NCI-H526 (cell line): ENCODE measurements around the gene ATE1.
"Not testable (repeated sequence)": the region's sequence is repeated elsewhere in the genome, so short reads cannot be mapped to it uniquely, and the experiment has no call there.

Experiments
- DNase-seq, 2 experiments: peaks; one replicate each; lab custom pipeline; 2025; lab: John Stamatoyannopoulos, UW

The ATE1 gene

DNA sequence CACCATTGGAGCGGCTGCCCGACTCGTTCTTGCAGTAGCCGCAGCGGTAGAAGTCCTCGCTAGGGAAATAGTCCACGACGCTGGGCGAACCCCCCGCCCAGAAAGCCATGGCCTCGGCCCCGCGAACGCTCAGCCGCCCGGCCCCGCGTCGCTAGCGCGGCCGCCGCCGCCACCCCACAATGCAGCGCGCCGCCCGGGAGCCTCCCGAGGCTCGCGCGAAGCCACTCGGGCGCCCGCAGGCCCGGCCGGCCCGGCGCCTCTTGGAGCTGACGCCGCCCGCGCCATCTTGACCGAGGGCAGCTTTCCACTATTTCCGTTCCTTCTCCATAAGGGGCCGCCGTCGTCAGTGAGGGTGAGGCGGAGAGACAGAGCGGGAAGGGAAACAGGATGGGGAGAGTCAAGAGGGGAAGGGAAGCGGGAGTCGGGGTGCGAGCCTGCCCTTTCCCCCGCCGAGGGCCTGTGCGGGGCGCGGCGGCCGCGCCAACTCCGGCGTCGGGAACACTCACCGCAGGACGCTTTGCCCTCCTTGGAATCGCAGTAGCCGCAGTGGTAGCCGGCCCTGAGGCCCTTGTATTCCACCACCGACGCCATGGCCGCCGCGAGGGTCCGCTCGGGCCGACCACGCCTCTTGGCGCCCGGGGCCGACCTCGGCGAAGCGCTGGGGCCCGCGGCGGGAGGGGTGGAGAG is at the start of gene ATE1:
Gene ATE1, minus strand, starts transcription at position 191 of the 687 bp plus-strand sequence. Its CDS starts 82 bp downstream, at position 109.
- peak; percentile 64 to 92 for DNase-seq

DNA sequence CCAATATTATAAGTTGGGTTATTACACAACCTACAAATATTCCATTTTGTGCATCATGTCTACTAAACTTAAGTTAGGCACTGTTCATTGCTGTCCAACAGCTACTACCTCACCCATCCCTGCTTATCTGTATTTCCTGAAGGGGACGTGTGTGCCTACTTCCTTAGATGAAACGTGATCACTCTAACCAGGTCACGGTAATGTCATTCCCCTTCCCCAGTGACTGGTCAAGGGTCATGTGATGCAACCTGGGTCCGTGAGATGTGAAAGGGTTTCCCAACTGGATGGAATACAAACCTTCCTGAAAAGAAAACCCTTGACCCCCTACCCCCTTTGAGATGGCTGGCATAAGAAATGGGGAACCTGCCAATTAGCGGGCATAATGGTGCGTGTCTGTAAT is 48.8 kb upstream of the ATE1 start:
- no peak for DNase-seq

DNA sequence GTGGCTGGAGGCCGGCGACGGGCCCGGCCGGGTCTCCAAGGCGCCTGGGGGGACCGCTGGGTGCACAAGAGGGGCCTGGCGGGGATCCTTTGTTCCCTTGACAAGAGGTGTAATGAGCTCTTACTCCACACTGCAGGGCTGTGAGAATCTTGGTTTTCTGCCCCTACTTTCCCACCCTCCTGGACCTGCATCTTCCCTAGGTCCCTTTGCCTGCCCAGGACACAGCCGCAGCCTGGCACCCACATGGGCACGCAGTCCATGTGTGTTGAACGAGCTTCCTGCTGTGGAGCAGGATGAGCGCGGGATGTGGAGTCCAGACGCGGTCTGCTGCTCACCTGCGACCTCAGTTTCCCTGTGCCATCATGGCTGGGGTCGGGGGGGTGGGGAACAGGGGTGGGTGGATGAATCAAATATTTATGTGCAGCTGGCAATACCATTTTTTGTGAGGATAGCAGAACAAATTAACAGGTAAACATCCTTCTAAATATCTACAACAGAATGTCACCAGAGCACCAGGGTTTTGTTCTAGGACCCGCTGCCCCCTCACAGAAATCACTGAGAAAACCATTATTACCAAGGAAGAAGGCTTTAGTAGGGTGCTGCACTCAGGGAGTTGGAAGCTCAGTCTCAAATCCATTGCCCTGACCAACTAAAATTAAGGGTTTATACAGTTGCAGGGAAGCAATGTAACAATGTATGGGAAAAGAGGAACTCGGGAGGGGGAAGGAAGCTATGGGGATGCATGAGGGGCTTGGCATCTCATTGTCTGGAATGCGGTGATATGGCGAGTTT is 47.7 kb upstream of the ATE1 start:
- DNase-seq: no peak

DNA sequence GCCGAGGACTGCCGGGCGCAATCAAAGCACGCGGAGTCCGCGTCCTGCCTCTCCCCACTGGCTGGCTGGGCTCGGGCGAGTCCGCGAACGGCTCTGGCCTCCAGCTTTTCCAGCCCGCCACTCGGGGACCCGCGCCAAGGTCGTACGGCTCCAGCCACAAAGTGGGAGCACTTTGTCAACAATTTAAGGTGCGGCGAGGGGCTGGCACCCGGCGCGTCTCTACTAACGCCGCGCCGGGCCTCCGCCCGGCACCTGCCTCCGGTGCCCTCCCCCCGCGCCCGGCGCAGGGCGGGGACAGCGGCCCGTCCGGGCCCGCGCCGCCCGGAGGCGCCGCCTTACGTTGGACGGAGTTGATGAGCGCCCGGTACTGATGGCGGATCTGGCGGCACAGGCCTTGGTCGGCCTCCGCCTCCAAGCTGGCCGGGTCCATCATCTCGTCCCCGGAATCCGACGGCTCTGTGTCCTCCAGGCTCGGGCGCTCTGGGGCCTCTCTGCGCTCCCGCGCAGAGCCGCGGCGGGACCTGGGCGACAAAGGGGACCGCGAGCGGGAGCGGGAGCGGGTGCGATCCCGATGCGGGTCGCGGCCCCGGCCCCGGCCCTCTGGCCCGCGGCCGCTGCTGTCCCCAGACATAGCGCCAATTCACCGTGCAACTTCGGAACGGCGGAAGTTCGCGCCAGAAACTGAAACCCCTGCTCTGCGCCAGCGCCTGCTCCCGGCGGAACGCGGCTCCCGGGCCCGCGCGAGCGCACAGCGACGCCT is 46.9 kb upstream of the ATE1 start, which contains the start of gene NSMCE4A:
Gene NSMCE4A, minus strand, starts transcription at position 683 of the 760 bp plus-strand sequence. Its CDS starts 52 bp downstream, at position 631.
- peak; percentile 13 to 85 for DNase-seq

DNA sequence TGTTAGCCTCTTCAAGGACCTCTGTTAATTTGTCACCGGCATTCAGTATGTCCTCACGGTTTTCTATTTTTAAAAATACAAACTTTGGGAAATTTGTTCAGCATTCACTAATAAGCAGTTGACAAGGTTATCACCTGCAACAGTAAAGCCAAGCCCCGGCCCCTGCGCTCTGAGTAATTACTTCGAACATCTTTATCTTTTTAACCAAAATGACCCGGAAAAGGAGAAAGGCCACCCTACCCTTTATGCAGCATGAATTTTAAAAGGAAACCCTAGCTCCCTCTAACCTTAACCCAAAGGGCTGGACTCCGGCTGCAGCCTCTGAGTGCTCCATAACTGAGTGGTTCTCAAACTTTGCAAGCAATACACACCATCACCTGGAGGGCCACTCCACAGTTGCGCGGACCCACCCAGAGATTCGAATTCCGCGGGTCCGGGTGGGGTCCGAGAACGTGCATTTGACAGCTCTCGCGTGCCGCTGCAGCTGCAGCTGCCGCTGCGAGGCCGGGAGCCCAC is 46.2 kb upstream of the ATE1 start:
- peak in 1 of 2 experiments; percentile 39 for DNase-seq

DNA sequence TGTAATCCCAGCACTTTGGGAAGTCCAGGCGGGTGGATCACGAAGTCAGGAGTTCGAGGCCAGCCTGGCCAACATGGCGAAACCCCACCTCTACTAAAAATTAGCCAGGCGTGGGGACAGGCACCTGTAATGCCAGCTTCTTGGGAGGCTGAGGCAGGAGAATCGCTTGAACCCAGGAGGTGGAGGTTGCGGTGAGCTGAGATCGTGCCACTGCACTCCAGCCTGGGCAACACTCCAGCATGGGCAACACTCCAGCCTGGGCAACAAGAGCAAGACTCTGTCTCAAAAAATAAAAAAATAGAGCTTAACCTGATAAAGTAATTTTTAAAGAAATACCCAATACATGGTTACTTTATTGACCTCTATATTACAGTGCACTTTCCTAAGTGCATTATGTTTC is 41.3 kb upstream of the ATE1 start:
- not testable (repeated sequence) for DNase-seq

DNA sequence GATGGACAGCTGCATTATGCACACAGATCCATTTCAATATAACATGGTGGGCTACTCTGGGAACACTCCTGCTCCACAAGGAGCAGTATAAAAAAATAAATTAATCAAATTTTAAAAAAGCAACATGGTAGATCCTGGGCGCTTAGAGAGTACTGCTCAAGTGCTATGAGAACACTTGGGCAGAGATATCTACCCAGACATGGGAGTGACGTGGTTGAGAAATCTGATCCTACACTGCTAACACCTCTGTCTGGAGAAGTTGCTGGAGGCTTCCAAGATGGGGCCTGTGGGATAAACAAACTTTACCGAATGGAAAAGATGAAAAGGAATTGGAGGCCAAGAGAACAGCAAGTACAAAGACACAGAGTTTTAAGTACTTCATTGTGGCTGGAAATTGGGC is 38.2 kb upstream of the ATE1 start:
- DNase-seq: no peak

DNA sequence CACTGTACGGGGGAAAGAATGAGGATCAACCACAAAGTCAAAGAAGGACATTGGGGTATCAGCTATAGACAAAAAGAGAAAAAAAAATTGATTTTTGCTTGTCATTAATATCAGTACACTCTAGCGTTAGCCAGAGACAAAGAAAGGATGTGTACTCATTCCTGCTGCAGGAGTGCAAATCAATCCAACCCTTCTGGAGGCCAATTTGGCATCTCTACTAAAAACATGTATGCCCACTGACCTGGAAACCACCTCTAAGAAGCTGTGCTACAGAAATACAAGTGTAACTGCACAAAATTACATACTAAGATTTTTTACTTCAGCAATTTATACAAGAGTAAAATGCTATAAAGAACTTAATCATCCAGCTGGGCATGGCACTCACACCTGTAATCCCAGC is 33.6 kb upstream of the ATE1 start:
- DNase-seq: no peak

DNA sequence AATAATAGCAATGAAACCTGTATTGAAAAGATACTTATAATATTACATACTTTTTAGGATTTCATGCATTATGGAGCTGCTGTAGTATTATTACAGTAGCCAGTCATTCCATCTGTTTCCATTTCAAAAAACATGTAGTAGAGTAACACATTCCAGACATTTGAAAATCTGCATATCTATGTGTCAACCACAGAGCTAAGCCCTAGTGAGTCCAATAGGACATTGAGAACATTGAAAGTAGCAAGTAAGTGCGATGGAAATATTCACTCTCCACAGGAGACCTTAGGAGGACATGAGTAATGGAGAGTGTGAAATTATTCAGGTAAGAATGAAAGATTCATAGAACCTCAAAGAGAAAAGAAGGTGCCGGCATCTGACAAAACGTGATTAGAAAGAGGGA is 31.8 kb upstream of the ATE1 start:
- DNase-seq: no peak

DNA sequence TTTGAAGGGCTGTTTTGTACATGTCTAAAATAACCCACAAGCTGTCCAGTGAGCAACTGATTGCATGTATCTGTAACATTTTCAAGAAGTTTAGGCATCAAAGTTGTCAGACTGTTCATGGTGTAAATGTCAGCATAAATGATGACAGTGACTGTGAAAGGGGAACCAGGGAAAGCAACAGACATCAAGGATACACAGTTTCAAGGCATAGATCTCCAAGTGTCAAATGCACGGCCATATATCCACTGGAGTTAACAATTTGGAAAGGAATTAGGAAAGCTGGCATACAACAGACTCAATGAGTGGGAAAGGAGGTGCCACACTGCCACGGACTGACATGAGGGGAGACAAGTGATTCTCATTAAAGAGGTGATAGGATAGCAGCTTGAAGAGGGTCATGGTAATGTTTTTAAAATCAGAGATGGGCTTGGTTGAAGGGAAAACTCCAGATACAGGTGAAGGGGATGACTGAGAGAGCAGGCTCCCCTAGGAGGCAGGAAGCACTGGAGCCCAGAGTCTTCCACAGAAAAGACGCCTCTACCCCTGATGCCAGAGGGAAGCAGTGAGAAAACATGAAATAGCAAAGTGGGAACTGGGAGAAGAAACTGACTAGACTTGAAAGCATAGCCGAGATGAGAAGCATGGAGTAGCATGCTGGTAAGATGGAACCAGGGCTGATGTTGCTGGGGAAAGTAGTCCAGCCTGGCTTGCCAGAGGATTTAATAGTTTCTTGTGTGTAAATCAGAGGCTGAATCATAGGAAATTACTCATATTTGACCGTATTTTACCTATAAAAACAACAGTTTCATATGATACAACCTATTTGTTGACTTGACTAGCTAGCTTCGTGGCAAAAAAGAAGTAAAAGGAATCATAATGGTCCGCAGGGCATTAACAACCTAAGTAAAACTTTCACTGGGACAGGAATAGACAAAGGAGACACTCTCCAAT is 28.6 kb upstream of the ATE1 start:
- DNase-seq: no peak

DNA sequence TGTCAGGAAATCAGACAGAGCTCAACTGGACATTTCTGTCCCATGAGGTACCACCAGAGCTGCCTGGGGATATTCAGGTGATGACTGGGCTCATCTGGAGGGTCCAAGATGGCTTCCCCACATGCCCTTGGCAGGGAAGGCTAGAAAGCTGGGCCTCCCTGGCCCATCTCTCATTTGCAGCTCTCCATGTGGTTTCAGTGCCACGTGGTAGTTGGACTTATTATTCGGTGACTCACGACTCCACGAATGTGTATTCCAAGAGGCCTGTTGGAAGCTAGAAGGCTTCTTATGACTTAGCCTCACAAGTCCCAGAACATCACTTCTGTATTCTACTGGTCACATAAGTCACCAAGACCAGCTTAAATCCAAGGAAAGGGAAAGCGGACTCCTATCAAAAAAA is 24.4 kb upstream of the ATE1 start:
- no peak for DNase-seq

DNA sequence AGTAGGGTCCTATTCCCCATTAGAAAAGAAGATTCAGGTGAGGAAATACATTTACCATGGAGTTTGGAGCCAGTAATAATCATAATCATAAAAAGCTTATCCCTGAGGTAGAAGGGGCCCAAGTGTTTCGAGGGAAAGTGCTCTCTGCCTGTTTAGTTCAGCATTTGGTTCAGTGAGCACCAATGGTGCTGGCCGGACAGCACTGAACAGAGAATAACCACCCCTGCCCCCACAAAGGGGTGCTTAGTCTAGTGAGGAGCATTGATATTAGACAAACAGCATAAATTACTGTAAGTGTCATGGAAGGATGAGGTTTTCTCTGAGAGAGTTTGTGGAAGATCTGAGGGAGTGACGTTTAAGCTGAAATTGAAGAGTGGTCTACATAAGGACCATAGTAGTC is 21.6 kb upstream of the ATE1 start:
- no peak for DNase-seq

DNA sequence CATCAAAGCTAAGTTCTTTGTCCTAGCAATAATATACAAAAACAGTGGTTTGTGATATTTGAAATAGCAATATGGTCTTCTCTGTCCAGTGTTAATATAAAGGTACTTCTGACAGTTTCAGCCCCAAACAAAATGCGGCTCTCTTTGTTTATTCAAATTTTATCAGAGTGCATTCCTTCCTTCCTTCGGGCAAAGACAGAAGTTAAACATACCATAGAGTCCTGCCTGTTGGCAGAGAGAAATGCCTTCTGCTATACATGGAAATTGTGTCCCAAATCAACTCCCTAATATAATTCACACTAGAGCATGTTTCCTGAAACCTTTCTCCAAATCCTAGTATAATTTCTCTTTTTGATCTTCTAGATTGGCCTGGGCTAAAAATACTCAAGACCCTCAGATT is 21.2 kb upstream of the ATE1 start:
- DNase-seq: peak in 1 of 2 experiments; percentile 47

DNA sequence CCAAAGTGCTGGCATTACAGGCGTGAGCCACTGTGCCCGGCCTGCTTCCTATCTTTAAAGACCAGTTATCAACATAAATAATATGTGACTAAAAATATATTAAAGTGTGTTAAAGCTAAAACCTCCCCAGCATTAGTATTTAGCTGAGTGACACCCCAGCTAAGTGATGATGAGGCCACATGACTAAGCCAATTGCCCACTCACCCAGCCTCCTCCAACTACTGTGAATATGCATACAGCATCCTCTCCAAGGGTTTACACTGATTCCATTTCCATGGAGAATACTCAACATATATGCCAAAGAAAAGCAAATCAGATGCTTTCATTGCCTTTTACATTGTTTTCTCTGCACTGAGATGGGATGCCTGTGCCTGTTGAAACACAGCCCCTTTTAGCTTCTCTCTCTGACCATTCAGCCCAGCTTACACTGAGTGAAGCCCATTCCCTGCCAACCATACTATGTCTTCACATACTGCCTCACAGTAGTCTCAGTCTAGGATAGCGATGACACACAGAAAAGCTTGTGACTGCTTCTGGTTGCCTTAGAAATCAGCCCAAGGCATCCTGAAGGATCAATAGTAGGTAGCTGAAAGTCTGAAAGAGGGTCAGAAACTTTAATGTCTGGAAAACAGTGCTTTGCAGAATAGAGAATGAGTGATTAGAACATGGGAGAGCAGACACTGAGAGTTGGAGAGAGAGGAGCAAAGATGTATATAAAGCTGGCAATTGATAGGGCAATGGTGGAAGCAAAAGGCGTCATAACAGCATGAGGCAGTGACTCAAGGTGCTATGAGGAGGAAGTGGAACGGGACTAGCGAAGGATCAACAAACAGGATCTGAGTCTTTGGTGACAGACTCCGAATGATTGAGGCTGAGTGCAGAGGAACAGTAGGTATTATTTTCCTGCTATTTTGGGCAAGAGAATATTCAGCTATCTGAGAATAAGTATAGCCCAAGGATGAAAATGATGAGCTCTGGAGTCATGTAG is 19.8 kb upstream of the ATE1 start:
- DNase-seq: no peak

DNA sequence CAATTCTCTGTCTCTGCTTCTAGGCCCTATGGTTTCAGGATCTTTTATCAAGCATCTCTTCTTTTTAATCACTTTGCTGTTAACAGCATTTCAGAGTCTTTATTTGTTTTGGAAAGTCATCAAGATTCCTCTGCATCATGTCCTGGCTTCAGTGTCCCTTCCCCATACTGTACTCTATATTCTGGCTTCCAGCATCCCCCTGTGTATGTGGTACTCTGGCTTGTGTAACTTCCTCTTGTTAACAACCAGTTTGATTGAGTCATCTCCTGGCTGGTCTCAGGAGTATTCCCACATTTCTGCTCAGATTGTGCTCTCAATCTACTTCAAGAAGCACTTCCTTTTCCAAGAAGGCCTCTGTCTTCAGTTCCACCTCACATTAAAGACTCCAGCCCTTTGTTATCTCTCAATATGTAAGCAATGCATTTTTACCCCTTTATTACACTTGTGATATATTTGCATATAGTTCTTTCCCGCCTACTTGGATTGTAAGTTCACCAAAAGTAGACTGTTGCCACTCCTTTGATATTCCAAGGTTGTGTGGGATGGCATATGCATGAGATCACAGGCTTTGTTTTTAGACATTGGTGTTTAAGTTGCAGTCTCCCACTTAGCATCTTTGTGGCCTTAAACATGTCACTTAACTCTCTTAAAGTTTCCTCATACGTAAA is 15.1 kb upstream of the ATE1 start:
- DNase-seq: no peak

DNA sequence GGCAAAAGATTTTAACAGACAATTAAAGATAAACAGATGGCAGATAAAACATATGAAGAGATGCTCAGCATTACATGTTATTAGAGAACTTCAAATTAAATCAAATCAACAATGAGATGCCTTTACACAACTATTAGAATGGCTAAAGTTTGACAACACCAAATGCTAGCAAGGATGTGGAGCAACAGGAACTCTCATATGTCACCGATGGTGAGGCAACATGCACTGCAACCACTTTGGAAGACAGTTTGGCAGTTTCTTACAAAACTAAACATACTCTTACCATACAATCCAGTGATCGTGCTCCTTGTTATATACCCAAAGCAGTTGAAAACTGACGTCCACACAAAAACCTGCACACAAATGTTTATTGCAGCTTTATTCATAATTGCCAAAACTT is 13.7 kb upstream of the ATE1 start:
- DNase-seq: no peak

DNA sequence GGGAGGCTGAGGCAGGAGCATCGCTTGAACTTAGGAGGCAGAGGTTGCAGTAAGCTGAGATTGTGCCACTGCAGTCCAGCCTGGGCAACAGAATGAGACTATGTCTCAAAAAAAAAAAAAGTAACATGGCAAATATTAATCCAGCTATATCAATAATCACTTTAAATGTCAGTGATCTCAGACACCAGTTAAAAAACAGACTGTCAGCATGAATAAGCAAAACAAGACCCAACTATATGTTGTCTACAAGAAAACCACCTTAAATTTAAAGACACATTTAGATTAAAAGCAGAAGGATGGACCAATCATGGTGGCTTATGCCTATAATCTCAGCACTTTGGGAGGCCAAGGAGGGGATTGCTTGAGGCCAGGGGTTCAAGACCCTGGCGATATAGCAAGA is 8.5 kb upstream of the ATE1 start:
- no peak for DNase-seq

DNA sequence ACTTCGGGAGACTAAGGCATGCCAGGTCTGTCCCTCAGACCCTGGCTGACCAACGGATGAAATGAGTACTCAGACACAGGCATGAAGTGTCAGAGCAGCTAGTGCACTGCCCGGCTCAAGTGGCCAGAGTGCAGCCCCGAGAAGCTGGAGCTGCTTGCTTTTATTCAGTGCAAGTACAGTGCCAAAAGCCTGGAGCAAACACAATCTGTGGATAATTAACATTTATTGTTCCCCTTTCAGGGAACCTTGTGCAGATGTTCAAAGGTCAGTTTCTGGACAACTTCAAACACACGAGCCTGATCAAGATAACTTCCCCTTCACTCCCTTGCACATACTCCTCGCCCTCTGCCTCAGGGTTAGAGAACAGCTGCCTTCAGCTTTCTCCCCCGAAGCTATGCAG is 7.9 kb upstream of the ATE1 start:
- DNase-seq: no peak

DNA sequence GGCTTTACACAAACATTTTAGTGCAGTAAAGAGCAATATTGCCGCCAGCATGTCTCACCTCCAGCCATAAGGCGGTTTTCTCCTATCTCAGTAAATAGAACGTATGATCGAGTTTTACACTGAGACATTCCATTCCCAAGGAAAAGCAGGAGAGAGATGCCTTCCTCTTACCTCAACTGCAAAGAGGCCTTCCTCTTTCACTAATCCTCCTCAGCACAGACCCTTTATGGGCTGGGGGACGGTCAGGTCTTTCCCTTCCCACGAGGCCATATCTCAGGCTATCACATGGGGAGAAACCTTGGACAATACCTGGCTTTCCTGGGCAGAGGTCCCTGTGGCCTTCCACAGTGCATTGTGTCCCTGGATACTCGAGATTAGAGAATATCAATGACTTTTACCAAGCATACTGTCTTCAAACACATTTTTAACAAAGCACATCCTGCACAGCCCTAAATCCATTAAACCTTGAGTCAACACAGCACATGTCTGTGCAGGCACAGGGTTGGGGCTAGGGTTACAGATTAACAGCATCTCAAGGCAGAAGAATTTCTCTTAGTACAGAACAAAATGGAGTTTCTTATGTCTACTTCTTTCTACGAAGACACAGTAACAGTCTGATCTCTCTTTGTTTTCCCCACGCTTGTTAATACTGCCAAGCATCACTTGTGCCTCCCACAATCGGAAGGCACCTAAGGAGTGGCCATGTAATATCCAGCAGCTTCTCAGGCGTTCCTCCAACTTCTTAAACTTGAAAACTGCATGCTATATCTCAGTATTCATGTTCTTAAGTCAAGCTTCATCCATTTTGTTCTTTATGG is 2.6 kb upstream of the ATE1 start:
- not testable (repeated sequence) for DNase-seq
